Glomerular visceral epithelial cell (primary cell): ENCODE results near the gene C7.
A peak's percentile ranks its signal among the peaks of the same experiment; 100 is the strongest.

Experiments
- DNase-seq: peaks from one replicate; pipeline ENCODE4 v3.0.0-alpha.2; 2016; ENCODE audit errors: extremely low spot score

Gene C7

DNA sequence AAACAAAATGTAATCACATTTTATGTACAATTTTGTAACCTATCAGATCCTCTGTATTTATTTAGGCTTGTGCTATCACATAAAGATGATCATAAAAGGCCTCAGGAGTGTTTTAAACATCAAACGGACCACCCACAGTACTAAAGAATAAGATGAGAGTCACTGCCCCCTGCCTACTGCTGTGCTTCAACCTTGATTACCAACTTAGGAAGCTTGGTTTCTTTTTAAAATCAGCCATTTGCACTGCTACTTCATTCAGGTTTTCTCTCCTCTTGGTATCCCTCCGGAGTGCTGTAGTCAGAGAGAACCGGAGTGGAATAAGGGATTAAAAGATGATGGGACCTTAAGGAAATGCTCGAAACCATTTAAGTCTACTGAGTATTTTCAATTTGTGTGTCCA is 6.9 kb downstream of the C7 start:
- no peak for DNase-seq

DNA sequence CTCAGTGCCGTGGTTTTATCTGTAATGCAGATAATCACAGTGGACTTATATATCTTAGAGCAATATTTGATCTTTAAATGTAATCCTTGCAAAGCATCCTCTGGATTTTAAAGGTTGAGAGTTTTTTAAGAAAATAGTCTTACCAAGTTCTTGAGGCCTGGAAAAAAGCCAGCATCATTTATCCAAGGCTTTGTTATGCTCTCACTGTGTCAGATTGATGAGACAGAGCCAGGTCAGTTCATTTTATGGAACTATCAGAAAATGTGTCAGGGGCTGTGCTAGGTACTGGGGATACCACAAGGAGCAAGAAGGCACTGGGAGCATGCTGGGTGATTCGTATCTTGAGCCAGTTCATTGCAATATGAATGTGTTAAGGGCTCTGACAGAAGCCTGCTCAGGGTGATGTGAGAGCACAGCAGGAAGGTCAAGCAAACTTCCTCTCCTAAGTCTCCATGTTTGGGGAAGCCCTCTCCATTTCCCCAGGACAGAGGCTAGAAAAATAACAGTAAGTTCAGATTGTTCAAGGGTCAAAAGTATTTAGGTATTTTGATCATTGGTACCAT is 19.7 kb downstream of the C7 start:
- no peak for DNase-seq

GRCh38 chr5:40932766-40933165 is 23.5 kb downstream of the C7 start:
- no peak for DNase-seq

- no peak for DNase-seq
Observed at GRCh38 chr5:40937075-40937474, 27.8 kb downstream of the C7 start.

DNA sequence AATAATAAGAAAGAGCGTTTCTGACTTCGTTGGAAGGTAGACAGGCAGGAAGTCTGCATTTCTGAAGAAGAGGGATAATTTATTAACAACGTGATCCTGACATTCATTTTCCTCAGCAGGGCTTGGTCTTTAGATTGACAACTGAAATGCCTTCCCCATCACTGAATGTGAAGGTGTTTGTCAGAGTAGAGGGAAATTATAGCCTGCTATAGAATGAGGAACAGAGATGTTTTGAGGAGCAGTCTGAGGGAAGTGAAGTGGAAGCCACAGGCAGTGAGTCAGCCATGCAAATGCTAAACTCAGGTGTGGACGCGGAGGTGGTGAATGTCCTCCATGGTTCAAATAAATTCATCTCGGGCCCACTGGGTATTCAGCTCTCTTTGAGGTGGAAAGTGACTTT is 30.5 kb downstream of the C7 start:
- no peak for DNase-seq

GRCh38 chr5:40945111-40945510 is 35.8 kb downstream of the C7 start:
- no peak for DNase-seq

DNA sequence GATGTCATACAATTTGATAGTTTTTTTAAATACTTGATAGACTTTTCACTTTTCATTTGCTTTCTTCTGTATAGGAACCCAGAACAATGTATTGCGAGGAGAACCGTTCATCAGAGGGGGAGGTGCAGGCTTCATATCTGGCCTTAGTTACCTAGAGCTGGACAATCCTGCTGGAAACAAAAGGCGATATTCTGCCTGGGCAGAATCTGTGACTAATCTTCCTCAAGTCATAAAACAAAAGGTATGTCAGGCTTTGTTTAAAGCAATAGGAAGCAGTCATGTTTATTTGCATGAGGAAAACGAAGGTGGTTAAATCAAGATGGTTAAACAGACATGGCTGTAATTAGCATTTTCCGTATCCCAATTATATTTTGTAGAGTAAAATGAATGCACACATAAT is 46.0 kb downstream of the C7 start:
- DNase-seq = no peak

DNA sequence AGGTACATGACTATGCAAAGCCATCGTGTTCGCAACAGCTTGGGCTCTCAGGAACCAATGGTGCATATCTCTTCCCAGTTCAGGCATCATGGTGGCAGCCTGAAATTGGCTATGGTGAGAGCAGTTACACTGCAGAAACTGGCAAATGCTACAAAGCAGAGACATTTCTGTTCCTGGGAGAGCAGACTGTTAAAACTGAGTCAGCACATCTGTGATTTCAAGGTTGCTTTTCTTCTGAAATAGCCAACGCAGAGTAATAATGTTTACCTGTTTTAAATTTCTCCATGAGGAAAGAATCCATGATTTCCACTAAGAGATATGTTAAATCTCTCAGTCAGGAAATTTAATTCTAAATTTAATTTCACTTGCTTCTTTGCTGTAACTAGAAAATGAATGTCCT is 47.8 kb downstream of the C7 start:
- DNase-seq = no peak

DNA sequence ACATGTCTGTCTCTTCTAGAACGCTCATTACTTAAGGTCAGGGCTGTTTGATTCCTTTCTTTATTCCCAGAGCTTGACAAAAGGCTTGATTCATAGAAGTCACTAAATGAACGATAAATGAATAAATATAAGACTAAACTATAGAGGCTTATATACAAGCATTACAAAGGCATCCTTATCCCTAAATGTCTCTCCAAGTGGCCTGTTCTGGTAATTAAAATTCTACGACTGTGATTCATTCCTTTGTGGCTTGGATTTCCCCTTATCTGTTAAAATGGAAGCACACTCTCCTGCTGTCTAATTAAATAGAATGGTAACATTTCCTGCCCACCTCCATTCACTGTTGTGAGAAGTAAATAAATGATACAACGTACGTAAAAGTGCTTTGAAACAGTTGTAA is 49.5 kb downstream of the C7 start:
- no peak for DNase-seq

- no peak for DNase-seq
Observed at GRCh38 chr5:40960037-40960436, 50.7 kb downstream of the C7 start.

DNA sequence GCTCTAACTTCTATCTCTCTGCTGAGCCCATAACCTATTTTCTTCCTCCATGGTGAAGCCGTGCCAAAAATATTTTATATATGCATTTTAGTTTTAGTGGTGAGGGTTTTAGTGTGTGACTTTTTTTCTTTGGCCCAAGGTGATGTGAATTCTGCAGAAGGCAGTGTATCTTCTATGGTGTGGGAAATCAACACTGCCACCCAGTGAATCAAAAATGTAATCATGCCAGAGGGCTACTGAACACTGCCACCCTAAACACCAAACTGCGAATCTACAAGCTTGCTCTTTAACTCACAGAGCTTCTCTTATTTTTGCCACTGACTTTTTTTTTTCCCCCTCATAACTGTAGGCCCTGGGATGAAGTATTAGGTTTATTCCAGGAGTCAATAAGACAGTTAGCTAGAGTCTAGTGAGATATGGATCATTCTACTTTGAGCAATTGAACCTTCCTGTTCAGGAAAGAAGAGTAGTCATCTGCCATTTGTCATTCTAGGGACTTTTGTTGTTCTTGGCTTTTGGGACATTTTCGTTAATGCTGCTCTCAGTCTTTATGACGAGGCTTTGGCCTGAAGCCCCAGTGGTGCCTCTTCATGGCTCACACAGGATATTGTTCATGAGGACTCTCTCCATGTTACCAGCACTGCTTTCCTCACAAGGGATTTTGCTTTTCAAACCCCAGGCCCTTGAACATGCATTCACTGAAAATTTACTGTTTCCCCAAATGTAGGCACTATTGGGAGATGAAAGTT is 53.1 kb downstream of the C7 start:
- DNase-seq = no peak

- no peak for DNase-seq
Observed at GRCh38 chr5:40972434-40972833, 63.1 kb downstream of the C7 start.

GRCh38 chr5:40973364-40974004 is 64.2 kb downstream of the C7 start:
- no peak for DNase-seq

GRCh38 chr5:40976041-40976440 is 66.7 kb downstream of the C7 start:
- no peak for DNase-seq

DNA sequence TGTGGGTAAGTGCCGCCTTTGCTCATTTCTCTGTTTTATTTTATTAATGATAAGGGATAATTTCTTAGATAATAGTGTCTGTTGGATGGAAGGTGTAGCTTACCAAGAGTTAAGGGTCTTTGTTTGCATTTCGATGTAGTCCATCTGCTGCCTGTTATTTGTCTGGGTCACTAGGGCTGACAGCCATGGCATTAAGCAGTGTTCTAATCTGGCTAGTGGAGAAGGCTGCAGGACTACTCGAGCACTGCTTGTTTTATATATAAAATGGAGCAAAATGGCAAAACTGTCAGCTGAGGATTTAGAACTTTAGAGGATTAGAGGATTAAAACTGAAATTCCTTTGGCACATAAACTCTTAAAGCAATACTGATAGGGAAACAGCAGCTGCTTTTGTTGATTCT is 67.5 kb downstream of the C7 start:
- no peak for DNase-seq

- no peak for DNase-seq
Observed at GRCh38 chr5:40981420-40981819, 72.1 kb downstream of the C7 start.

DNA sequence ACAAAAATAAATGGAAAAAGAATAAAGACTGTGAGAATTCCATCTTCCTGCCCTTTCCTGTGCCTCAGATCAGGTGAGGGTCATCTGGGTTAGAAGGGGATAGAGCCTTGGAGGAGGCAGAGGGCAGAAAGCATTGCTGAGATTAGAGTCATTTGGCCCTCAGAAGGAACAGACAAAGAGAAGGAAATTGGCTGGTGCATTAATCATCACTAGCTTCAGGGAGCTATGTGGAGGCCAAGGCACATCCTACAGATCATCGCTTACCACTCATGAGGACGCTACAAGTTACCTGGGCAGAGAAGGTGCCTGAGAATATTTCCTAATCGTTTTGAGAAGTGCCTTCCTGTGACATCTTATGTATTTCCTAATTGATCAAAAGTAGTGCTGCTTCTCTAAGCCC is 74.5 kb downstream of the C7 start:
- no peak for DNase-seq

- peak; percentile 8 for DNase-seq
Observed at GRCh38 chr5:40984884-40985283, 75.6 kb downstream of the C7 start.

- DNase-seq = no peak
Observed at GRCh38 chr5:40985501-40985900, 76.2 kb downstream of the C7 start.

DNA sequence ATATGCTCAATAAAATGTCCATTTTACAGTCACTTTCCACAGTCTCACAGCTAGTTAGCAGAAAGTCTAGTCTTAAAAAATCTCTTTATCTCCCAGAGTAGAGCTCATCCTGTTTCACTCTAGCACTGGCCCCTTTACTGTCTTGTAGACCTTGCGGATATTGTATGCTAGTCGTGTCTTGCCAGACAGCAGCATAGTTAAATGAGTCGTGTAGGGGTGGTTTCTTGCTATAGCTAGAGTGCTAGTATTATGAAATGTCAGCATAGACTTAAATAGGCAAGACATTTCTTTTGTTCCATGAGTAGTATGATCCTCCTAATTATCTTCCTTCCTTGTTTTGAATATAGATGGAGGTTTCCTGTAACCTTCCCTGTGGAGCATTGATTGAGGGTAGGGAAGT is 77.4 kb downstream of the C7 start:
- no peak for DNase-seq

DNA sequence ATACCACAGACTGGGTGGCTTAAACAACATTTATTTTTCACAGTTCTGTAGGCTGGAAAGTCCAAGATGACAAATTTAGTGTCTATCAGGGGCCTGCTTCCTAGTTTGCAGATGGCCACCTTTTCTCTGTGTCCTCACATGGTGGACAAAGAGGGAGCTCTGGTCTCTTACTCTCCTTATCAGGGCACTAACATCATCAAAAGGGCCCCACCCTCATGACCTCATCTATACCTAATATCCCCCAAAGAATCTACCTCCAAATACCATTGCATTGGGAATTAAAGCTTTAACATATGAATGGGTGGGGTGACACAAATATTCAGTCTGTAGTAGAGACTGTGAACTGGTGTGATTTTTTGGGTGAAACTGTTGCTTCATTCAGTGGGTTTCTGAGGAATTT is 78.1 kb downstream of the C7 start:
- DNase-seq = no peak

DNA sequence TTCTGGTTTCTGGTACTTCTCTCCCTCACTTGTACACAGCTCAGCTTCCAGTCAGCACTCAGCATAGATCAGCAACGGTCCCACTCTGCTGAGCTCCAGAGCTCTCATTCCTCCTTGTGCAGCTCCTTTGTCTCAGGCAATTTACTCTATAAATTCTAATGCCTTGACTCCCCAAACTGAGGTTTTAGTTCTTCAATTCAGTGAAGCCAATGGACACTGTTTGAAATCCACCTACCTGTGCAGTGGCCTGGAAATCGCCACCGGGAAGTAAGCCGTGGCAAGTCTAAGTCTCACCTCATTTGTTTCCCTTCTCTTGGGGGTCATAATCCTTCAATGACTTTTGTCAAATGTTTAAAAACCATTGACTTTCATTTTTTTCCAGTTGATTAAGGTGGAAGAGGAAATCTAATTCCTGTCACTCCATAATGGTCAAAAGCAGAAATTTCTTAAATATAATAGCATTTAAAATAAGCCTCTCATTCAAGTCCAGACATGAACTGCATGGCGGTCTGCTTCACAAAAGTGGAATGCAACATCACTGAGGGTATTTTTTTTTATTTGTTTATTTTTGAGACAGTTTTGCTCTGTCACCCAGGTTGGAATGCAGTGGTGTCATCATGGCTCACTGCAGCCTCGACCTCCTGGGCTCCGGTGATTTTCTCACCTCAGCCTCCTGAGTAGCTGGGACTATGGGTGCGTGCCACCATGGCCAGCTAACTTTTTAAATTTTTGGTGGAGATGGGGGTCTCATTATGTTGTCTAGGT is 79.6 kb downstream of the C7 start:
- DNase-seq = no peak
